GM12878 (cell line): ENCODE measurements around the gene SRI. TPM values are rescaled to one million over a fixed set of nuclear protein-coding genes. Genes with fewer than 3 reads are reported as not detected.

Experiments
- ATAC-seq: fragments of 200-7000 bp; cut with Tn5 transposase; 3 replicates; pipeline ENCODE4 v1.9.1; 2020; ENCODE audit warnings: mild to moderate bottlenecking, moderate library complexity
- BruUV-seq: library from RNA; stranded (reverse); fragments of 400-500 nt; replicated peaks from 2 replicates; lab custom pipeline; 2021; lab: Mats Ljungman, UMichigan
- CTCF ChIA-PET: fragments of 300-600 bp; sonication (Branson Sonifier 250); formaldehyde crosslinking; extraction: SDS; loops from one replicate; lab custom pipeline; 2021; ENCODE audit warnings: inconsistent platforms; lab: Yijun Ruan, JAX
- POLR2A ChIA-PET: fragments of 350-600 bp; formaldehyde crosslinking; extraction: SDS; loops from one replicate; lab custom pipeline; 2021; ENCODE audit warnings: inconsistent platforms; lab: Charles Lee
- RAD21 ChIA-PET: fragments of 300-600 bp; sonication (Branson Sonifier 250); formaldehyde crosslinking; loops from one replicate; lab custom pipeline; 2023; ENCODE audit warnings: antibody characterized with exemption; ENCODE audit not compliant: unreplicated experiment; lab: Charles Lee
- SMC1A ChIA-PET: fragments of 300-600 bp; sonication (Branson Sonifier 250); formaldehyde crosslinking; loops from one replicate; lab custom pipeline; 2023; ENCODE audit not compliant: unreplicated experiment, uncharacterized antibody; lab: Charles Lee
- DNase-seq: peaks from one replicate; pipeline ENCODE4 v3.0.0-alpha.2; 2011; ENCODE audit warnings: low read depth, low spot score
- FAIRE-seq: peaks from 3 replicates; lab custom pipeline; 2011; peaks lifted over from hg19 to GRCh38; lab: Jason Lieb, UNC
- H2AFZ ChIP-seq: 2 replicates; pipeline ENCODE4 v1.6.0; 2011; ENCODE audit warnings: low read depth, low read length, control low read depth; ENCODE audit not compliant: control insufficient read depth
- H3K27ac ChIP-seq: 2 replicates; pipeline ENCODE4 v1.5.1; 2011; ENCODE audit warnings: control low read depth; ENCODE audit not compliant: control insufficient read depth, insufficient read depth
- H3K27me3 ChIP-seq, 2 experiments: replicated peaks in 1 of 2; 2 replicates each; pipeline versions ENCODE4 v1.6.0 to v1.6.1; 2011; ENCODE audit warnings: low read length in 1 of 2; ENCODE audit not compliant: control insufficient read depth in 2 of 2, insufficient read depth in 2 of 2
- H3K36me3 ChIP-seq, 2 experiments: 2 replicates each; pipeline ENCODE4 v1.5.1; 2011; ENCODE audit warnings: low read length in 1 of 2; ENCODE audit not compliant: control insufficient read depth in 2 of 2, insufficient read depth in 2 of 2
- H3K4me1 ChIP-seq: 2 replicates; pipeline ENCODE4 v1.6.1; 2011; ENCODE audit warnings: mild to moderate bottlenecking, low read length, moderate library complexity, mixed read lengths; ENCODE audit not compliant: control insufficient read depth, insufficient read depth
- H3K4me2 ChIP-seq: 2 replicates; pipeline ENCODE4 v1.6.0; 2011; ENCODE audit warnings: control low read depth; ENCODE audit not compliant: control insufficient read depth, insufficient read depth
- H3K4me3 ChIP-seq: fragments of 200-600 bp; sonication (generic); 2 replicates; pipeline ENCODE4 v1.5.1; 2016
- H3K79me2 ChIP-seq: 2 replicates; pipeline ENCODE4 v1.6.0; 2011; ENCODE audit warnings: low read length; ENCODE audit not compliant: control insufficient read depth, insufficient read depth
- H3K9ac ChIP-seq: 2 replicates; pipeline ENCODE4 v1.8.0; 2011; ENCODE audit warnings: low read length, control low read depth, mixed read lengths; ENCODE audit not compliant: control insufficient read depth, insufficient read depth
- H3K9me3 ChIP-seq: replicated peaks from 3 replicates; pipeline ENCODE4 v1.5.1; 2011; ENCODE audit warnings: mild to moderate bottlenecking, low read length; ENCODE audit not compliant: control insufficient read depth, insufficient read depth
- H4K20me1 ChIP-seq: 2 replicates; pipeline ENCODE4 v1.6.0; 2011; ENCODE audit not compliant: control insufficient read depth, insufficient read depth
- CREM ChIP-seq: IDR thresholded peaks from 2 replicates; pipeline ENCODE4 v1.6.1; 2014; ENCODE audit warnings: antibody characterized with exemption, low read depth
- HDAC2 ChIP-seq: fragments of 200-600 bp; sonication (generic); IDR thresholded peaks from 2 replicates; pipeline ENCODE4 v1.6.1; 2017
- IRF5 ChIP-seq: fragments of 450-650 bp; IDR thresholded peaks from 2 replicates; pipeline ENCODE4 v1.6.1; 2017; ENCODE audit warnings: borderline replicate concordance
- MYC ChIP-seq: IDR thresholded peaks from 2 replicates; pipeline ENCODE4 v1.6.1; 2011; ENCODE audit warnings: mild to moderate bottlenecking, low read length, moderate library complexity, inconsistent platforms; ENCODE audit not compliant: insufficient read depth, insufficient replicate concordance, insufficient read length, severe bottlenecking
- PAX5 ChIP-seq: IDR thresholded peaks from 2 replicates; pipeline ENCODE4 v1.6.1; 2011; ENCODE audit warnings: low read depth, low read length, borderline replicate concordance
- POLR2A ChIP-seq: IDR thresholded peaks from 2 replicates; pipeline ENCODE4 v1.6.1; 2011; ENCODE audit warnings: low read depth, mild to moderate bottlenecking, low read length
- RAD21 ChIP-seq: IDR thresholded peaks from 2 replicates; pipeline ENCODE4 v1.6.1; 2011; ENCODE audit warnings: mild to moderate bottlenecking, low read depth, low read length, moderate library complexity; ENCODE audit not compliant: insufficient read depth
- RCOR1 ChIP-seq: conservative IDR thresholded peaks from 2 replicates; pipeline ENCODE4 v1.6.1; 2012; ENCODE audit warnings: low read depth, low read length, improper control_type of control experiment
- SMAD5 ChIP-seq: IDR thresholded peaks from 2 replicates; pipeline ENCODE4 v1.6.1; 2016; ENCODE audit warnings: antibody characterized with exemption, low read depth
- SPI1 ChIP-seq: IDR thresholded peaks from 2 replicates; pipeline ENCODE4 v1.6.1; 2011; ENCODE audit warnings: low read depth, mild to moderate bottlenecking, low read length, moderate library complexity, borderline replicate concordance; ENCODE audit not compliant: insufficient read depth
- TAF1 ChIP-seq: IDR thresholded peaks from 2 replicates; pipeline ENCODE4 v1.6.1; 2011; ENCODE audit warnings: mild to moderate bottlenecking, low read depth, low read length, borderline replicate concordance
- WGBS: methylation state at CpG from one replicate; pipeline ENCODE4 v1.1.6; 2016; ENCODE audit warnings: low lambda C conversion rate; ENCODE audit not compliant: insufficient replicate concordance, insufficient coverage; ENCODE audit errors: missing lambda C conversion rate; 5-methylcytosine and 5-hydroxymethylcytosine counted together
- in situ Hi-C: fragments of 300-500 bp; cut with MboI; formaldehyde crosslinking; loops from 9 replicates; pipeline ENCODE4 v1.14.3; 2018; ENCODE audit warnings: mixed read lengths
- intact Hi-C: fragments of 100-400 bp; cut with micrococcal nuclease; formaldehyde crosslinking; loops from one replicate; pipeline ENCODE4 v1.14.2; 2022; ENCODE audit not compliant: unreplicated experiment
- polyA plus RNA-seq, 11 experiments: library from polyadenylated mRNA; depleted of rRNA in 4 of 11; unstranded in 6 of 11; stranded (reverse) in 5 of 11; fragments of >200 nt; fragmentation: Nextera tagmentation in 4 of 11; fragmentation: Illumina TruSeq in 1 of 11; extraction: Ambion mirVana in 4 of 11; extraction: Trizol in 1 of 11; gene quantifications; 1 replicate in 1 of 11; 2 replicates in 10 of 11; pipeline versions ENCODE4 v1.2.1 to v1.2.3, GENCODE V29; 2011 to 2016; ENCODE audit warnings: inconsistent platforms in 2 of 11, missing spikeins in 2 of 11, low read depth in 1 of 11
- total RNA-seq, 4 experiments: library from RNA; depleted of rRNA in 3 of 4; stranded (reverse); fragments of >200 nt in 3 of 4; fragmentation: Illumina TruSeq in 1 of 4; extraction: Trizol in 1 of 4; gene quantifications; 2 replicates each; pipeline versions ENCODE4 v1.2.1 to v1.2.3, GENCODE V29; 2013 to 2021
- TF ChIP-seq, protein P1 (sequence below): IDR thresholded peaks from 2 replicates; pipeline ENCODE4 v1.6.1; 2011; ENCODE audit warnings: mild to moderate bottlenecking, low read depth, low read length, moderate library complexity; ENCODE audit not compliant: insufficient replicate concordance
- TF ChIP-seq, protein P2 (sequence below): IDR thresholded peaks from 2 replicates; pipeline ENCODE4 v1.6.1; 2011; ENCODE audit warnings: low read depth, mild to moderate bottlenecking, low read length, moderate library complexity, borderline replicate concordance; ENCODE audit errors: extremely low read depth

The SRI gene
- total and polyA plus RNA-seq, 10 of the 15 experiments (the other 5 are each of a cell fraction or from before 2014, with no cell fraction given) = 94.7 to 588 (median 242) TPM

DNA sequence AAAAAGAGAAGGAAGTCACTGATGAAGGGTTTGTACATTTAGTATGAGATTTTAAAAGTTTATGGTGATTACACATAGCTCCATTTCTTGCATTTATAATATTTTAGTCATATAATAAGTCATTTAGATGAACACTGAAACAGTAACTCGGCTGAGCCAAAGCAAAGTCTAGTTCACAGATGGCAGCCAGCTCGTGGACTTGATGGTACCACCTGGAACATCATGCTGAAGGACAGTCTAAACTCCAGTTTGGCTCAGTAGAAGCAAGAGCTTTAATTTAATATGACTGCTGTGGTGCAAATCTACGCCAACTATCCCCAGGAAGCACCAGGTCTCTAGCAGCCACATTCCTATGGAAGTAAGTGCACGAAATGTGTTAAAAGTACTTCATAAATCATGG, 16.4 kb downstream of the SRI start:
- ChIA-PET RAD21 (interaction anchor here (1.0 to 3.8 kb wide), 6 partner anchors 12 to 39 kb away, joined by 3 to 52 read pairs (median 5); partner anchors contain the start of gene SRI), SMC1A (interaction anchor here (1.2 to 4.5 kb wide), 7 partner anchors 11 to 192 kb away, joined by 3 to 78 read pairs (median 4); no protein-coding TSS in a partner anchor), CTCF (interaction anchor here (1.0 to 3.4 kb wide), 7 partner anchors 8 to 154 kb away, joined by 3 to 26 read pairs (median 12); no protein-coding TSS in a partner anchor), POLR2A (interaction anchor here (0.8 to 2.3 kb wide), 5 partner anchors 9 to 1864 kb away, joined by 4 to 11 read pairs (median 9); no protein-coding TSS in a partner anchor)
- H3K79me2 ChIP-seq = no peaks in the 10 kb centered on the region
- H3K27ac ChIP-seq = no peak overlapping the region
- no peak for DNase-seq
- in situ Hi-C loops = no loop called here
- H3K27me3 ChIP-seq = no peaks in the 10 kb centered on the region
- peaks cover 3% of the 10 kb centered on the region; the same call in 1 of the 2 replicates for H3K4me1 ChIP-seq
- no peak overlapping the region for H2AFZ ChIP-seq
- no TSS peak for BruUV-seq
- H3K36me3 ChIP-seq = peaks cover 3 to 35% of the 10 kb centered on the region in 2 experiments
- 96% methylated on average over 4 of the region's 4 CpGs for WGBS
- no peaks in the 10 kb centered on the region; the same call in 2 of the 3 replicates for H3K9me3 ChIP-seq
- no peak overlapping the region for H3K9ac ChIP-seq
- no peak overlapping the region for H3K4me2 ChIP-seq
- intact Hi-C loops = no loop called here
- no peak for FAIRE-seq
- H3K4me3 ChIP-seq = no peak overlapping the region
- no peak for ATAC-seq
- H4K20me1 ChIP-seq = no peaks in the 10 kb centered on the region
- TF ChIP-seq, protein P1, sequence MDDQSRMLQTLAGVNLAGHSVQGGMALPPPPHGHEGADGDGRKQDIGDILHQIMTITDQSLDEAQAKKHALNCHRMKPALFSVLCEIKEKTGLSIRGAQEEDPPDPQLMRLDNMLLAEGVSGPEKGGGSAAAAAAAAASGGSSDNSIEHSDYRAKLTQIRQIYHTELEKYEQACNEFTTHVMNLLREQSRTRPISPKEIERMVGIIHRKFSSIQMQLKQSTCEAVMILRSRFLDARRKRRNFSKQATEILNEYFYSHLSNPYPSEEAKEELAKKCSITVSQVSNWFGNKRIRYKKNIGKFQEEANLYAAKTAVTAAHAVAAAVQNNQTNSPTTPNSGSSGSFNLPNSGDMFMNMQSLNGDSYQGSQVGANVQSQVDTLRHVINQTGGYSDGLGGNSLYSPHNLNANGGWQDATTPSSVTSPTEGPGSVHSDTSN = no peak

DNA sequence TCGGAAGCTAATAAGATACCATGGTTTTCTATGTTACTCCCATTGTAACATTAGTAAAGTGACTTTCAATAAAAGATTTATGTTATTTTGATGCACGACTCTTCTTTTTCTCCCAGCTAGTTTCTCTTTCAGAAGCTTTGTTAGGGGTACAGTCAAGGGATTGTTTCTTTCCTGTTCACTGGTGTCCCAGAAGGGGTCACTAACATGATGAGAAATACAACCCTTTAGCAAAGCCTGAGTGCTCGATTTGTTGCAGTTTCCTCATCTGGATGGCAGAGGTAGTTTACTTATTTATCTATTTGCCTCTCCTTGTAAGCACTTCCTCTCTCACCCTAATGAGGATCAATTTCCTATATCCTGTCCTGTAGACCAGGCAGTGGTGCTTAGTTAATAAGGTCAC, 17.0 kb downstream of the SRI start:
- no peaks in the 10 kb centered on the region for H4K20me1 ChIP-seq
- H3K9ac ChIP-seq = no peak overlapping the region
- no peak overlapping the region for H3K4me2 ChIP-seq
- no peak overlapping the region for H3K4me3 ChIP-seq
- BruUV-seq = no TSS peak
- H3K27ac ChIP-seq = no peak overlapping the region
- no peaks in the 10 kb centered on the region for H3K79me2 ChIP-seq
- SMC1A ChIA-PET = interaction anchor here (0.5 to 4.5 kb wide), 13 partner anchors 10 to 196 kb away, joined by 3 to 78 read pairs (median 4); no protein-coding TSS in a partner anchor
- no peak overlapping the region for H2AFZ ChIP-seq
- CTCF ChIA-PET = interaction anchor here (0.7 to 3.4 kb wide), 10 partner anchors 8 to 268 kb away, joined by 3 to 26 read pairs (median 8); no protein-coding TSS in a partner anchor
- in situ Hi-C loops = no loop called here
- intact Hi-C loops = loop anchor here (1.0 kb wide), 1 partner anchor 16 kb away; no protein-coding TSS in a partner anchor
- DNase-seq = no peak
- no peaks in the 10 kb centered on the region for H3K27me3 ChIP-seq
- RAD21 ChIA-PET = interaction anchor here (0.7 to 3.8 kb wide), 8 partner anchors 10 to 131 kb away, joined by 3 to 52 read pairs (median 4); partner anchors contain the start of gene SRI
- WGBS = 65% methylated on average over 3 of the region's 3 CpGs
- no peaks in the 10 kb centered on the region; the same call in 2 of the 3 replicates for H3K9me3 ChIP-seq
- no peak for FAIRE-seq
- ATAC-seq = peak; percentile 64
- peaks cover 3 to 35% of the 10 kb centered on the region in 2 experiments for H3K36me3 ChIP-seq
- POLR2A ChIA-PET = interaction anchor here (0.6 to 2.3 kb wide), 8 partner anchors 9 to 71 kb away, joined by 3 to 11 read pairs (median 6); no protein-coding TSS in a partner anchor
- peaks cover 3% of the 10 kb centered on the region; the same call in 1 of the 2 replicates for H3K4me1 ChIP-seq
- TF ChIP-seq SMAD5 = no peak
- no peak for TF ChIP-seq IRF5
- TF ChIP-seq POLR2A = no peak
- no peak for TF ChIP-seq PAX5
- no peak for TF ChIP-seq TAF1
- no peak for TF ChIP-seq MYC
- TF ChIP-seq, protein P2, sequence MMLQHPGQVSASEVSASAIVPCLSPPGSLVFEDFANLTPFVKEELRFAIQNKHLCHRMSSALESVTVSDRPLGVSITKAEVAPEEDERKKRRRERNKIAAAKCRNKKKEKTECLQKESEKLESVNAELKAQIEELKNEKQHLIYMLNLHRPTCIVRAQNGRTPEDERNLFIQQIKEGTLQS = no peak
- no peak for TF ChIP-seq CREM
- TF ChIP-seq RCOR1 = no peak
- no peak for TF ChIP-seq HDAC2
- peak; percentile 24; the same call in 1 of the 2 replicates for TF ChIP-seq SPI1
- TF ChIP-seq RAD21 = 0 out of 2 replicates have a peak, but pooled peaks have one; percentile 2
